Peyer's patch (tissue), 4 donors: ENCODE results near the gene SLC8A2. TPM values are rescaled to one million over a fixed set of nuclear protein-coding genes. Genes with fewer than 3 reads are reported as not detected.

Source experiments
- DNase-seq, 3 donors: peaks; one replicate each; pipeline ENCODE4 v3.0.0-alpha.2; 2017 to 2019
- H3K27ac ChIP-seq, 4 donors: fragments of 200-600 bp; sonication (generic); one replicate each; pipeline ENCODE4 v1.5.1; 2016 to 2019
- H3K27me3 ChIP-seq, 2 donors: fragments of 200-600 bp; sonication (generic); one replicate each; pipeline ENCODE4 v1.5.1; 2019
- H3K36me3 ChIP-seq, 3 donors: fragments of 200-600 bp; sonication (generic); one replicate each; pipeline ENCODE4 v1.5.1; 2016 to 2019
- H3K4me1 ChIP-seq, 4 donors: fragments of 200-600 bp; sonication (generic); one replicate each; pipeline ENCODE4 v1.5.1; 2016 to 2019
- H3K4me3 ChIP-seq, 4 donors: fragments of 200-600 bp; sonication (generic); 1 replicate in 3 of 4; 2 replicates in 1 of 4; pipeline ENCODE4 v1.5.1; 2016 to 2019; ENCODE audit warnings: mild to moderate bottlenecking in 1 of 4
- H3K9me3 ChIP-seq, 4 donors: fragments of 200-600 bp; sonication (generic); one replicate each; pipeline ENCODE4 v1.5.1; 2016 to 2019; ENCODE audit warnings: mild to moderate bottlenecking in 1 of 4
- CTCF ChIP-seq, 6 experiments: fragments of 450-650 bp in 4 of 6; fragments of 200-600 bp in 2 of 6; sonication (generic) in 1 of 6; IDR thresholded peaks; one replicate each; pipeline ENCODE4 v1.5.1; 2017 to 2019; ENCODE audit warnings: antibody characterized with exemption in 6 of 6, mild to moderate bottlenecking in 3 of 6, moderate library complexity in 1 of 6
- POLR2A ChIP-seq, 2 donors: fragments of 450-650 bp; IDR thresholded peaks; one replicate each; pipeline ENCODE4 v1.5.1; 2017; ENCODE audit warnings: antibody characterized with exemption in 2 of 2, mild to moderate bottlenecking in 2 of 2, moderate library complexity in 2 of 2
- total RNA-seq, 4 donors: library from RNA; depleted of rRNA; stranded (reverse); fragments of >200 nt; gene quantifications; one replicate each; pipeline ENCODE4 v1.1.0, GENCODE V29; 2016

SLC8A2 gene
- total RNA-seq, 4 donors from 2014 or later: 0.53 to 0.85 TPM; not detected in 2

DNA sequence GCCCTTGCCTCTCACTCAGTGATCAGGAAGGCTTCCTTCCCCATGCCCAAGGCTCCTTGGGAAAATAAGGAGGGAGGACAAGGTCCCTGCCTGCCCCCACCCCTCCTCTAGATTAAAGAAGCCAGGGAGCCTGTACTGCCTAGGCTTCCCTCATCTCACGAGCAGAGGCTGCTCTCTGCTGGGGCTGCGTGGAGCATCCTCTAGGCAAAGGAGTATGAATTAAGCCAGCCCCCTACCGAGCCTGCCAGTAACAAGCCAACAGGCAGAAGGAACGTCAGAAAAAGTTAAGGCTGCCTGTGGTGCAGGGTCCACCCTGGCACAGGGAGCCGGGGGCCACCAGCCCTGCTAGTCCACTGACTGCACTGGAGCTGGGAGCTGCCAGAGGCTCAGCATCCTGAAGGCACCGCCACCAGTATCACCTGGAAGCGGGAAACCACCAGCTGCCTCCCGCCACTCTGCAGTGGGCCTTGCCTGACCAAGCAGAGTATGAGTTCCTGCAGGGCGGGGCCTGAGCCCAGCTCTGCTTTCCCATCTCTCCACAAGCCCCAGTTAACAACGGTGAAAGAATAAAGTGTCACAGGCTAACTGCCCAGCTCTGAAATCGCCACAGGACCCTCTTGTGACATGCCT is 36.3 kb upstream of the SLC8A2 start:
- Histone ChIP-seq H3K9me3 (no peaks in the 10 kb centered on the region), H3K4me3 (no peak overlapping the region), H3K27me3 (no peaks in the 10 kb centered on the region), H3K4me1 (peaks cover 7 to 57% (median 10%) of the 10 kb centered on the region in 4 donors), H3K27ac (no peak overlapping the region), H3K36me3 (peaks cover 0 to 35% (median 0%) of the 10 kb centered on the region in 3 donors)
- no peak for DNase-seq
- TF ChIP-seq CTCF (IDR thresholded peaks at IDR 0.05) (no peak), POLR2A (IDR thresholded peaks at IDR 0.05) (no peak)

DNA sequence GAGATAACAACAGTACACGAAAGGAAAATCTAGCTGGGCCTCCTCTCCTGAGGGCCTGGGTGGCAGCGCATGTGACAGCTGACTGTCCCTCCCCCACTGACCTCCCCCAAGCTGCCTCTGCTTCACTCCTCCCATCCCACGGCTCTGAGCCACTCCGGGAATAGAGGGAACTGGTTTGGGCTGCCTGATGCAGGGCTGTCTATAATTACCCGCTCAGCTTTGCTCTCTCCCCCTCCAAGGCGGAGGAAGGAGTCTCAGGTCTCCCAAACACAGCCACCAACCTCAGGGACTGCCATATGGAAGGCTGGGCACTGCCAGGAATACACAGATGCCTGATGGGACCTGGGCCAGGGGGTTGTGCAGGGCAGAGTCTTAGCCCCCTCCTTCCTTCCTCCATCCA is 35.3 kb upstream of the SLC8A2 start:
- Histone ChIP-seq H3K27ac (no peak overlapping the region), H3K4me3 (no peak overlapping the region), H3K4me1 (peaks cover 2 to 47% (median 4%) of the 10 kb centered on the region in 4 donors), H3K27me3 (no peaks in the 10 kb centered on the region), H3K9me3 (no peaks in the 10 kb centered on the region), H3K36me3 (peaks cover 0 to 44% (median 0%) of the 10 kb centered on the region in 3 donors)
- no peak for DNase-seq
- TF ChIP-seq POLR2A (IDR thresholded peaks at IDR 0.05) (no peak), CTCF (IDR thresholded peaks at IDR 0.05) (no peak)

- no peak for DNase-seq
- Histone ChIP-seq H3K4me1 (peaks cover 0 to 42% (median 0%) of the 10 kb centered on the region in 4 donors), H3K36me3 (peaks cover 0 to 48% (median 0%) of the 10 kb centered on the region in 3 donors), H3K27ac (no peak overlapping the region), H3K4me3 (no peak overlapping the region), H3K9me3 (no peaks in the 10 kb centered on the region), H3K27me3 (no peaks in the 10 kb centered on the region)
- no peak for TF ChIP-seq CTCF (IDR thresholded peaks at IDR 0.05)
- no peak for TF ChIP-seq POLR2A (IDR thresholded peaks at IDR 0.05)
Measured at GRCh38 chr19:47506459-47506858, 34.8 kb upstream of the SLC8A2 start.

DNA sequence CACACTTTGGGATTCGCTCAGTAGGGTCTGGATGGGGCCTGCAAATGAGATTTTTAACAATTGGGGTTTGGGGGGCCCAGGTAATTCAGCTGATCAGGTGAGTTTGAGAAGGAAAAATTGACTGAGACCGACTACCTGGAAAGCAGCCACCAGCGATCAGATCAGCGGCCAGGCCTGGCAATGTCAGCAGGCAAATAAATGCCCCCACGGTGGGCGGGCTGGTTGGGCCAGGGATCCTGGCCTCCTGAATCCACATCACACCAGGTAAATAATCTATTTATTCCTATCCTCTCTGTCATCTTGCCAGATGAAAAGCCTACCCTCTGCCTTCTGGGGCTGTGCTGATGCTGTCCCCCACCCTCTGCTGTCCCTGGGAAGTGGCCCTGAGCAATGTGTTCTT is 33.8 kb upstream of the SLC8A2 start:
- Histone ChIP-seq H3K9me3 (no peaks in the 10 kb centered on the region), H3K27me3 (no peaks in the 10 kb centered on the region), H3K36me3 (peaks cover 0 to 57% (median 0%) of the 10 kb centered on the region in 3 donors), H3K4me1 (peaks cover 0 to 32% (median 0%) of the 10 kb centered on the region in 4 donors), H3K27ac (no peak overlapping the region), H3K4me3 (no peak overlapping the region)
- DNase-seq: no peak
- no peak for TF ChIP-seq CTCF (IDR thresholded peaks at IDR 0.05)
- no peak for TF ChIP-seq POLR2A (IDR thresholded peaks at IDR 0.05)

GRCh38 chr19:47503826-47504150 is 32.1 kb upstream of the SLC8A2 start:
- DNase-seq: no peak
- H3K36me3 ChIP-seq: peaks cover 0 to 68% (median 0%) of the 10 kb centered on the region in 3 donors
- H3K4me1 ChIP-seq: peaks cover 0 to 21% (median 0%) of the 10 kb centered on the region in 4 donors
- no peaks in the 10 kb centered on the region for H3K9me3 ChIP-seq
- no peak overlapping the region for H3K27ac ChIP-seq
- TF ChIP-seq POLR2A (IDR thresholded peaks at IDR 0.05) (no peak), CTCF (IDR thresholded peaks at IDR 0.05) (no peak)
- no peaks in the 10 kb centered on the region for H3K27me3 ChIP-seq
- no peak overlapping the region for H3K4me3 ChIP-seq
